ENCODE results near the gene LRMDA.

DNA sequence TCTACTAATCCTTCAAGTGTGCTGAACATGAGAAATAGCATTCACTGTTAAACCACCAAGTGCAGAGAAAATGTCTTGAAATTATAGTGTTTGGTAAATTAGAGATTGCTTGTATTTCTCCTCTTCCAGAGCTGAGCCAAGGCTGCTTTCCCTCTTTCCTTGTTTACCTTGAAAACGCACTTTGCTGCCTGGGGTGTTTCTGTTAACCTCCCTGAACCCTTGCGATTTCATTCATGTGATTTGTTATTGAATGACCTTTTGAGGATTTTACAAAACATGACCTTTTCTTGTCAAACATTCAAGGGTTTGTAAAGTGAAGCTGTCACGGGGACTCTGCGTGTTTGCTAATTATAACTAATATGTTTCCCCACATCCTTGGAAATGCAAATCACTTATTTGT is 169.4 kb downstream of the LRMDA start:
- TF ChIP-seq ZNF341 (tag by site-specific recombination; IDR thresholded peaks at IDR 0.05; ENCODE audit: low read depth) (no peak), SETDB1 (IDR thresholded peaks at IDR 0.05; ENCODE audit: insufficient read length, low read length) (no peak), PBX3 (CRISPR knock-in tag; IDR thresholded peaks at IDR 0.05) (no peak), ZBTB10 (tag by site-specific recombination; IDR thresholded peaks at IDR 0.05) (no peak), ZNF274 (IDR thresholded peaks at IDR 0.05; ENCODE audit: low read length) (no peak), ZNF274 (tag by site-specific recombination; IDR thresholded peaks at IDR 0.05; ENCODE audit: borderline replicate concordance) (no peak), RBAK (tag by site-specific recombination; IDR thresholded peaks at IDR 0.05) (no peak), ZNF23 (tag by site-specific recombination; IDR thresholded peaks at IDR 0.05; ENCODE audit: borderline replicate concordance) (no peak), ZNF501 (tag by site-specific recombination; IDR thresholded peaks at IDR 0.05) (no peak), TRIM28 (IDR thresholded peaks at IDR 0.05; ENCODE audit: borderline replicate concordance, low read length) (no peak), ZFP41 (tag by site-specific recombination; IDR thresholded peaks at IDR 0.05; ENCODE audit: borderline replicate concordance) (no peak), ZNF670 (tag by site-specific recombination; IDR thresholded peaks at IDR 0.05; ENCODE audit: low read depth) (no peak)
- TF ChIP-seq, protein P1, sequence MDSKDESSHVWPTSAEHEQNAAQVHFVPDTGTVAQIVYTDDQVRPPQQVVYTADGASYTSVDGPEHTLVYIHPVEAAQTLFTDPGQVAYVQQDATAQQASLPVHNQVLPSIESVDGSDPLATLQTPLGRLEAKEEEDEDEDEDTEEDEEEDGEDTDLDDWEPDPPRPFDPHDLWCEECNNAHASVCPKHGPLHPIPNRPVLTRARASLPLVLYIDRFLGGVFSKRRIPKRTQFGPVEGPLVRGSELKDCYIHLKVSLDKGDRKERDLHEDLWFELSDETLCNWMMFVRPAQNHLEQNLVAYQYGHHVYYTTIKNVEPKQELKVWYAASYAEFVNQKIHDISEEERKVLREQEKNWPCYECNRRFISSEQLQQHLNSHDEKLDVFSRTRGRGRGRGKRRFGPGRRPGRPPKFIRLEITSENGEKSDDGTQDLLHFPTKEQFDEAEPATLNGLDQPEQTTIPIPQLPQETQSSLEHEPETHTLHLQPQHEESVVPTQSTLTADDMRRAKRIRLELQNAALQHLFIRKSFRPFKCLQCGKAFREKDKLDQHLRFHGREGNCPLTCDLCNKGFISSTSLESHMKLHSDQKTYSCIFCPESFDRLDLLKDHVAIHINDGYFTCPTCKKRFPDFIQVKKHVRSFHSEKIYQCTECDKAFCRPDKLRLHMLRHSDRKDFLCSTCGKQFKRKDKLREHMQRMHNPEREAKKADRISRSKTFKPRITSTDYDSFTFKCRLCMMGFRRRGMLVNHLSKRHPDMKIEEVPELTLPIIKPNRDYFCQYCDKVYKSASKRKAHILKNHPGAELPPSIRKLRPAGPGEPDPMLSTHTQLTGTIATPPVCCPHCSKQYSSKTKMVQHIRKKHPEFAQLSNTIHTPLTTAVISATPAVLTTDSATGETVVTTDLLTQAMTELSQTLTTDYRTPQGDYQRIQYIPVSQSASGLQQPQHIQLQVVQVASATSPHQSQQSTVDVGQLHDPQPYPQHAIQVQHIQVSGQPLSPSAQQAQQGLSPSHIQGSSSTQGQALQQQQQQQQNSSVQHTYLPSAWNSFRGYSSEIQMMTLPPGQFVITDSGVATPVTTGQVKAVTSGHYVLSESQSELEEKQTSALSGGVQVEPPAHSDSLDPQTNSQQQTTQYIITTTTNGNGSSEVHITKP (tag by site-specific recombination; IDR thresholded peaks at IDR 0.05): no peak
- TF ChIP-seq, protein P2, sequence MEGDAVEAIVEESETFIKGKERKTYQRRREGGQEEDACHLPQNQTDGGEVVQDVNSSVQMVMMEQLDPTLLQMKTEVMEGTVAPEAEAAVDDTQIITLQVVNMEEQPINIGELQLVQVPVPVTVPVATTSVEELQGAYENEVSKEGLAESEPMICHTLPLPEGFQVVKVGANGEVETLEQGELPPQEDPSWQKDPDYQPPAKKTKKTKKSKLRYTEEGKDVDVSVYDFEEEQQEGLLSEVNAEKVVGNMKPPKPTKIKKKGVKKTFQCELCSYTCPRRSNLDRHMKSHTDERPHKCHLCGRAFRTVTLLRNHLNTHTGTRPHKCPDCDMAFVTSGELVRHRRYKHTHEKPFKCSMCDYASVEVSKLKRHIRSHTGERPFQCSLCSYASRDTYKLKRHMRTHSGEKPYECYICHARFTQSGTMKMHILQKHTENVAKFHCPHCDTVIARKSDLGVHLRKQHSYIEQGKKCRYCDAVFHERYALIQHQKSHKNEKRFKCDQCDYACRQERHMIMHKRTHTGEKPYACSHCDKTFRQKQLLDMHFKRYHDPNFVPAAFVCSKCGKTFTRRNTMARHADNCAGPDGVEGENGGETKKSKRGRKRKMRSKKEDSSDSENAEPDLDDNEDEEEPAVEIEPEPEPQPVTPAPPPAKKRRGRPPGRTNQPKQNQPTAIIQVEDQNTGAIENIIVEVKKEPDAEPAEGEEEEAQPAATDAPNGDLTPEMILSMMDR (tag by site-specific recombination; IDR thresholded peaks at IDR 0.05): no peak
